BE2C (cell line): ENCODE measurements around the gene ZNF335.

ENCODE experiments used
- DNase-seq: peaks from one replicate; pipeline ENCODE4 v3.0.0-alpha.2; 2020
- H3K27me3 ChIP-seq: fragments of 250-450 bp; sonication (Bioruptor Pico); 2 replicates; pipeline ENCODE4 v1.5.1; 2020; ENCODE audit warnings: mild to moderate bottlenecking
- H3K36me3 ChIP-seq: fragments of 250-450 bp; sonication (Bioruptor Pico); 2 replicates; pipeline ENCODE4 v1.5.1; 2020; ENCODE audit warnings: mild to moderate bottlenecking
- H3K4me1 ChIP-seq: fragments of 250-450 bp; sonication (Bioruptor Pico); 2 replicates; pipeline ENCODE4 v1.5.1; 2020
- H3K4me3 ChIP-seq: 2 replicates; pipeline ENCODE4 v1.5.1; 2011; ENCODE audit warnings: low read depth, low read length
- H3K9me3 ChIP-seq: fragments of 250-450 bp; sonication (Bioruptor Pico); 2 replicates; pipeline ENCODE4 v1.5.1; 2020
- TF ChIP-seq, protein P1 (sequence below): IDR thresholded peaks from 2 replicates; pipeline ENCODE4 v1.5.1; 2012; ENCODE audit warnings: mild to moderate bottlenecking, low read depth, low read length

The ZNF335 gene

DNA sequence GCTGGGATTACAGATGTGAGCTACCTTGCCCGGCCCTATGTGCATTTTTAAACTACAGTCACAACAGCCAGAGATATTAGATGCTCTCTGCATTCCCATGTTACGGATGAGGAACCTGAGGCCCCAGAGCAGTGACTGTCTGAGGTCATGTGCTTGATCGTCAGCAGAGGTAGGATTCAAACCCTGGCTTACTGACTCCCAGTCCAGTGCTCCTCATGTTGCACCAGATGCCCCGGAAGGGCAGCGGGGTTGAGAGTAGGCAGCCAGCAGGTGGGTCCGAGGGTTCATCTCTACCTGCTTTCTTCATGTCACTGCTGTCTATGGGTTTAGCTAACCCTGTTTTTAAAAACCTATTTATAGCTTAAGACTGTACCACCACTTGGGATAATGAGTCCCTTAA lies 9.3 kb upstream of the ZNF335 start:
- Histone ChIP-seq H3K4me3 (no peak overlapping the region), H3K4me1 (no peaks in the 10 kb centered on the region), H3K36me3 (no peaks in the 10 kb centered on the region), H3K9me3 (no peaks in the 10 kb centered on the region), H3K27me3 (no peaks in the 10 kb centered on the region)
- no peak for DNase-seq
- TF ChIP-seq, protein P1, sequence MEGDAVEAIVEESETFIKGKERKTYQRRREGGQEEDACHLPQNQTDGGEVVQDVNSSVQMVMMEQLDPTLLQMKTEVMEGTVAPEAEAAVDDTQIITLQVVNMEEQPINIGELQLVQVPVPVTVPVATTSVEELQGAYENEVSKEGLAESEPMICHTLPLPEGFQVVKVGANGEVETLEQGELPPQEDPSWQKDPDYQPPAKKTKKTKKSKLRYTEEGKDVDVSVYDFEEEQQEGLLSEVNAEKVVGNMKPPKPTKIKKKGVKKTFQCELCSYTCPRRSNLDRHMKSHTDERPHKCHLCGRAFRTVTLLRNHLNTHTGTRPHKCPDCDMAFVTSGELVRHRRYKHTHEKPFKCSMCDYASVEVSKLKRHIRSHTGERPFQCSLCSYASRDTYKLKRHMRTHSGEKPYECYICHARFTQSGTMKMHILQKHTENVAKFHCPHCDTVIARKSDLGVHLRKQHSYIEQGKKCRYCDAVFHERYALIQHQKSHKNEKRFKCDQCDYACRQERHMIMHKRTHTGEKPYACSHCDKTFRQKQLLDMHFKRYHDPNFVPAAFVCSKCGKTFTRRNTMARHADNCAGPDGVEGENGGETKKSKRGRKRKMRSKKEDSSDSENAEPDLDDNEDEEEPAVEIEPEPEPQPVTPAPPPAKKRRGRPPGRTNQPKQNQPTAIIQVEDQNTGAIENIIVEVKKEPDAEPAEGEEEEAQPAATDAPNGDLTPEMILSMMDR, result no peak

DNA sequence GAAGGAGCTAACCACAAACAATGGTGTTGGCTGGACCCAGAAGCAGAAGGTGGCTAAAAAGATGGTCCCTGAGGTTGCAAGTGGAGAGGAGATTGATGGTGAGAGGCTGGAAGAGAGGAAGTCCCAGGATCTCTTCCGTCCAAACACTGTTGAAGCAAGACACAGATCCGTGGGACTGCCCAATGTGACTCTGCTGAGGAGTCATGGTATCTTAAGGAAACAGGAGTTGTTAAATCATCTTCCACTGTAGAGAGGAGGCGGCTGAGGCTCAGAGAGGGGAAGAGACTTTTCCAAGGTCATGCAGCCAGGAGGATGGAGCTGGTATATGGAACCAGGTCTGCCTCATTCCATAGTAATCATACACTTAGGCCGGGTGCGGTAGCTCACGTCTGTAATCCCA lies 4.1 kb upstream of the ZNF335 start:
- Histone ChIP-seq H3K4me1 (no peaks in the 10 kb centered on the region), H3K4me3 (no peak overlapping the region), H3K27me3 (no peaks in the 10 kb centered on the region), H3K9me3 (no peaks in the 10 kb centered on the region), H3K36me3 (no peaks in the 10 kb centered on the region)
- TF ChIP-seq, protein P1, result no peak
- DNase-seq, result no peak

DNA sequence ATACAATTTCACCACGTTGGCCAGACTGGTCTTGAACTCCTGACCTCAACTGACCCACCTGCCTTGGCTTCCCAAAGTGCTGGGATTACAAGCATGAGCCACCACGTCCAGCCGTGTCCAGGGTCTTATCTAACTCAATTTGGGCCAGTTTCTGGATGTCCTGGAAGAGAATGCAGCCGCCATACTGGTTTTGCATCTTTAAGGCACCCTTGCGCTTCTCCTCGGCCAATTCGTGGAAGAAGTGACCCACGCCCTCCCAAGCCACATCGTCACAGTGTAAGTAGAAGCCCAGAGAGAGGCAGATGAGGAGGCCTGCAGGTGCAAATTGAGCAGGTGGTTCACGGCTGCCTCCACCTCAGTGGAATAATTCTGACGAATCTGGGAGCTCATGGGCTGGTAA lies 3.7 kb upstream of the ZNF335 start:
- H3K9me3 ChIP-seq, result no peaks in the 10 kb centered on the region
- H3K4me1 ChIP-seq, result no peaks in the 10 kb centered on the region
- DNase-seq, result no peak
- no peaks in the 10 kb centered on the region for H3K36me3 ChIP-seq
- no peaks in the 10 kb centered on the region for H3K27me3 ChIP-seq
- no peak overlapping the region for H3K4me3 ChIP-seq
- TF ChIP-seq, protein P1, result no peak

DNA sequence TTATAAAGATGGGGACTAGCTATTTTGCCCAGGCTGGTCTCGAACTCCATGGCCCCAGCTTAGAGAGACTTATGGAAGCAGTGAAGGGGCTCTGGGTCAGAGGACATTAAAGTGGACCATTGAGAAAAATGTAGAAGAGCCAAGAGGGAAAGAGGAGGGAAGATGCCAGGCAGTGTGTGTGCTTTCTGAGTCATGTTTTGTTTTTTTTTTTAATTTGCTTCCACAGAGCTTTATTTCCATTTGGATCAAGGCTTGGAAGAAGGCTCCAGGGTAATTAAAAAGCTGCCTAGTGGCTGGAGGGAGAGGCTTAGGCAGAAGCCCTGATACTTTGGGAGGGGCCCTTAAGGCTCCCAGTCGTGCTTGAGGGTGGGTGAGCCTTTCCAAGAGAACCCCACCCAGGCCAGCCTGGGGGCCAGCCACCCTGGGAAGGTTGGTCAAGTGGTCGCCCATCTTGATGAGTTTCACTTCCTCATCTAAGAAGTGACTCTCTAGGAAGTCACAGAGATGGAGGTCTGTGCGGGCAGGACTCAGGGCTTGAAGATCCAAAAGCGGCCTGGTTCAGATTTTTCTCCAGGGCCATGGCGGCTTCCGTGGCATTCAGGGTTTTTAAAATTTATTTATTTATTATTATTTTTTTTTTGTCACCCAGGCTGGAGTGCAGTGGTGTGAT lies 3.0 kb upstream of the ZNF335 start:
- Histone ChIP-seq H3K27me3 (no peaks in the 10 kb centered on the region), H3K4me1 (peaks cover 4% of the 10 kb centered on the region; the same call in 1 of the 2 replicates), H3K4me3 (no peak overlapping the region), H3K9me3 (no peaks in the 10 kb centered on the region), H3K36me3 (no peaks in the 10 kb centered on the region)
- DNase-seq, result no peak
- TF ChIP-seq, protein P1, result no peak

DNA sequence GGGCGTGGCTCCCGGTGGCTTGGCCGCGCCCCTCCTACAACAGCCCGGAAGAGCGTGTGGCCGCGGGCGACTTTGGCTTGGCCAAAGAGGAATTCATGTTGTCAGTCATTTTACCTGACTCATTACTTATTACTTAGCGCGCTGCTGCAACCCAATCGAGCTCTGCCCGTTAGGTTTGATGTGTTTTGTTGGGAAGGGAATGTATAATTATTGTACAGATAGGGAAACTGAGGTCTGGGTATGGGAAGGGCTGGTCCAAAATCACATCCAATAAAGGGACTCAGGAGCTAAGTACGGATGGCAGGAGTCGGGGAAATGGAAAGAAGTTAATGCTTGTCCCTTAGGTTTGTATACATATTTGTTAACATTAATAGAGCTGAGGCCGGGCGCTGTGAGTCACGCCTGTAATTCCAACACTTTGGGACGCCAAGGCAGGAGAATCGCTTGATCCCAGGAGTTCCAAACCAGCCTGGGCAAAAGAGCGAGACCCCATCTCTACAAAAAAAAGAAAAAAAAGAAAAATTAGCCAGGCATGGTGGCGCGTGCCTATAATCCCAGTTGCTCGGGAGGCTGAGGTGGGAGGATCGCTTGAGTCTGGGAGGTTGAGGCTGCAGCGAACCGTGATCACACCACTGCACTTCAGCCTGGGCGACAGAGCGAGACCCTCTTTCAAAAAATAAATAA lies 639 bp upstream of the ZNF335 start:
- Histone ChIP-seq H3K36me3 (peaks cover 19% of the 10 kb centered on the region), H3K9me3 (no peaks in the 10 kb centered on the region), H3K4me1 (peaks cover 4% of the 10 kb centered on the region; the same call in 1 of the 2 replicates), H3K4me3 (peak overlapping the region; percentile 87), H3K27me3 (no peaks in the 10 kb centered on the region)
- TF ChIP-seq, protein P1, result no peak
- DNase-seq, result peak; percentile 93

DNA sequence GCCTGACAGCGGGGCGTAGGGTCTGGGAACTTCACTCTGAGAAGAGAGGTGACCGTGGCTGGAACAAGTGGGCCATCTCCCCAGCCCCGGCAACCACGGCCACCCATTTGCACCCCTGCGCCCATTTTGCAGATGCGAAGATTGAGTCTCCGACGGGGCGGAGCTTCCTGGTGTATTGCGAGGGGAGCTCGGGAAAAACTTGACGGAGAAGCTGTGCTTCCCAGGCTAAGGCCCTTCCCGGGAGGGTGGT lies 653 bp downstream of the ZNF335 start:
- Histone ChIP-seq H3K36me3 (peaks cover 28% of the 10 kb centered on the region), H3K27me3 (no peaks in the 10 kb centered on the region), H3K9me3 (no peaks in the 10 kb centered on the region), H3K4me3 (peak overlapping the region; percentile 87), H3K4me1 (peaks cover 4% of the 10 kb centered on the region; the same call in 1 of the 2 replicates)
- DNase-seq, result no peak
- TF ChIP-seq, protein P1, result no peak
